ENCODE data around the gene DPM2.

The DPM2 gene

GRCh38 chr9:127955294-127956015 lies 17.8 kb upstream of the DPM2 start:
- DNase-seq (ENCODE audit: low spot score): peak; percentile 69

GRCh38 chr9:127954831-127955293 lies 17.2 kb upstream of the DPM2 start:
- DNase-seq (ENCODE audit: low spot score): no peak

- DNase-seq (ENCODE audit: low spot score): no peak
Observed at GRCh38 chr9:127953768-127954505, 16.3 kb upstream of the DPM2 start.

GRCh38 chr9:127953154-127953553 lies 15.5 kb upstream of the DPM2 start:
- no peak for DNase-seq (ENCODE audit: low spot score)

- DNase-seq (ENCODE audit: low spot score): no peak
Observed at GRCh38 chr9:127950513-127951289, 13.0 kb upstream of the DPM2 start.

- peak; percentile 50 for DNase-seq (ENCODE audit: low spot score)
Observed at GRCh38 chr9:127949827-127950512, 12.3 kb upstream of the DPM2 start.

- DNase-seq (ENCODE audit: low spot score): no peak
Observed at GRCh38 chr9:127947841-127948710, 10.4 kb upstream of the DPM2 start.

GRCh38 chr9:127946728-127947127 lies 9.1 kb upstream of the DPM2 start:
- no peak for DNase-seq (ENCODE audit: low spot score)

GRCh38 chr9:127945942-127946341 lies 8.3 kb upstream of the DPM2 start:
- no peak for DNase-seq (ENCODE audit: low spot score)

GRCh38 chr9:127945338-127945737 lies 7.7 kb upstream of the DPM2 start:
- no peak for DNase-seq (ENCODE audit: low spot score)

GRCh38 chr9:127944586-127945218 lies 7.0 kb upstream of the DPM2 start:
- DNase-seq (ENCODE audit: low spot score): no peak

- peak; percentile 78 for DNase-seq (ENCODE audit: low spot score)
Observed at GRCh38 chr9:127943731-127944144, 6.1 kb upstream of the DPM2 start.

GRCh38 chr9:127943011-127943662 lies 5.5 kb upstream of the DPM2 start:
- DNase-seq (ENCODE audit: low spot score): no peak

- peak; percentile 83 for DNase-seq (ENCODE audit: low spot score)
Observed at GRCh38 chr9:127942216-127943010, 4.8 kb upstream of the DPM2 start.

GRCh38 chr9:127941961-127942215 lies 4.2 kb upstream of the DPM2 start:
- DNase-seq (ENCODE audit: low spot score): peak; percentile 46

- peak; percentile 59 for DNase-seq (ENCODE audit: low spot score)
Observed at GRCh38 chr9:127941062-127941960, 3.7 kb upstream of the DPM2 start.

- no peak for DNase-seq (ENCODE audit: low spot score)
Observed at GRCh38 chr9:127940593-127940992, 2.9 kb upstream of the DPM2 start.

- DNase-seq (ENCODE audit: low spot score): no peak
Observed at GRCh38 chr9:127938298-127938690, 640 bp upstream of the DPM2 start.

GRCh38 chr9:127937056-127937387 lies 632 bp downstream of the DPM2 start:
- peak; percentile 54 for DNase-seq (ENCODE audit: low spot score)
